ENCODE data around the gene DNAJB8.

GRCh38 chr3:128455786-128456748 is 10.6 kb downstream of the DNAJB8 start:
- no peak for TF ChIP-seq CTCF (IDR thresholded peaks at IDR 0.05; ENCODE audit: insufficient read depth, low read depth, low read length)
- no peak for TF ChIP-seq EZH2 (IDR thresholded peaks at IDR 0.05; ENCODE audit: insufficient read depth, low read length)
